Measurements from ENCODE around the gene RNF113B.

Gene RNF113B

GRCh38 chr13:98144027-98144741 lies 32.9 kb downstream of the RNF113B start:
- H3K4me3 ChIP-seq: peak overlapping the region; percentile 50 to 75 (median 62)
- H3K27ac ChIP-seq: peak overlapping the region; percentile 24 to 92 (median 74)

GRCh38 chr13:98143601-98144026 lies 33.5 kb downstream of the RNF113B start:
- peak overlapping the region; percentile 24 to 92 (median 74) for H3K27ac ChIP-seq
- peak overlapping the region; percentile 50 to 75 (median 62) for H3K4me3 ChIP-seq

GRCh38 chr13:98143157-98143553 lies 33.9 kb downstream of the RNF113B start:
- Histone ChIP-seq H3K4me3 (peak overlapping the region; percentile 50 to 75 (median 62)), H3K27ac (peak overlapping the region in 18 of 21 experiments; percentile 29 to 92 (median 76))

GRCh38 chr13:98142380-98143156 lies 34.5 kb downstream of the RNF113B start, which contains the start of gene FARP1:
TSS of gene FARP1 (plus strand) at chr13:98143094. CDS start at chr13:98213243, 70,149 bp downstream.
- Histone ChIP-seq H3K4me3 (peak within 1 kb of the TSS; percentile 50 to 75 (median 62)), H3K27ac (peak within 1 kb of the TSS; percentile 29 to 92 (median 74))

GRCh38 chr13:98141509-98142379 lies 35.3 kb downstream of the RNF113B start:
- H3K4me3 ChIP-seq: peak overlapping the region; percentile 41 to 75 (median 62)
- H3K27ac ChIP-seq: peak overlapping the region in 11 of 21 experiments; percentile 2 to 88 (median 43)

- H3K27ac ChIP-seq: no peak overlapping the region
- H3K4me3 ChIP-seq: no peak overlapping the region
Measured at GRCh38 chr13:98141091-98141490, 36.0 kb downstream of the RNF113B start.

- no peak overlapping the region for H3K27ac ChIP-seq
- no peak overlapping the region for H3K4me3 ChIP-seq
Measured at GRCh38 chr13:98134901-98135300, 42.2 kb downstream of the RNF113B start.

- Histone ChIP-seq H3K27ac (no peak overlapping the region), H3K4me3 (no peak overlapping the region)
Measured at GRCh38 chr13:98133946-98134345, 43.1 kb downstream of the RNF113B start.

- no peak overlapping the region for H3K27ac ChIP-seq
- H3K4me3 ChIP-seq: no peak overlapping the region
Measured at GRCh38 chr13:98129059-98129746, 47.9 kb downstream of the RNF113B start.

All from skin epidermis (tissue), 12 donors.